HG03175 (cell line): ENCODE measurements around the gene ASB16.
A peak's percentile ranks its signal among the peaks of the same experiment; 100 is the strongest.

ENCODE experiments used
- ATAC-seq: cut with Tn5 transposase; IDR thresholded peaks from one replicate; pipeline ENCODE4 v1.9.1; 2021; ENCODE audit warnings: mild to moderate bottlenecking, moderate library complexity; ENCODE audit not compliant: unreplicated experiment

ASB16 gene

DNA sequence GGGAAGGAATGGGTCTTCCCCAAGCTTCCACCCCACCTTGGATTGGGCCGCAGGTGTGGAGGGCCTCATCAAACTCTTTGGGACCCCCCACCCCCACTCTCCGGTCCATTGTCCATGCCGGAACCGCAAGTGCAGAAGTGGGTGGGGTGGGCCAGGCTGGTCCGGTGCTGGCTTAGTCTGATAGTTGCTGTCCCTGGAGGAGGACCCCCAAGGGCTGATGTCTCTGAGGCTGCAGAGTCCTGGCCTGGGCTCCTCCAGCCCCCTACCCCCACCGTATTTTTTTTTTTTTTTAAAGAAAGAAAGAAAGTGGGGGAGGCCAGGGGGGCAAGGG, 36.3 kb downstream of the ASB16 start:
- no peak for ATAC-seq

DNA sequence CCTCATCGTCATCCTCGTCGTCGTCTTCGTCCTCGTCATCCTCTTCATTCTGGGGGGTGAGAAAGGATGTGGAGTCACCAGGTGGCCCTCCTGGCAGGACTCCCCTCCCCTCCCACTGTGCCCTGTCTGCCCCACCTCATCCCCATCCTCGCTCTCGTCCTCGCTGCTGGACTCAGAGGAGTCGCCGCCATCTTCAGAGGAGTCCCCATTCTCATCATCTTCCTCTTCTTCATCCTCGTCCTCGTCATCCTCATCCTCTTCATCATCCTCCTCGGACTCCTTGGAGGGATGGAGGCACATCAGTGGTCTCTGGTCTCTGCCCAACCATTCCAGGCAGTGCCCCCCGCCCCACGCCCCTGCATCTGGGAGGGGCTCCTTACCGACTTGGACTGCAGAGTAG, 36.8 kb downstream of the ASB16 start:
- no peak for ATAC-seq

DNA sequence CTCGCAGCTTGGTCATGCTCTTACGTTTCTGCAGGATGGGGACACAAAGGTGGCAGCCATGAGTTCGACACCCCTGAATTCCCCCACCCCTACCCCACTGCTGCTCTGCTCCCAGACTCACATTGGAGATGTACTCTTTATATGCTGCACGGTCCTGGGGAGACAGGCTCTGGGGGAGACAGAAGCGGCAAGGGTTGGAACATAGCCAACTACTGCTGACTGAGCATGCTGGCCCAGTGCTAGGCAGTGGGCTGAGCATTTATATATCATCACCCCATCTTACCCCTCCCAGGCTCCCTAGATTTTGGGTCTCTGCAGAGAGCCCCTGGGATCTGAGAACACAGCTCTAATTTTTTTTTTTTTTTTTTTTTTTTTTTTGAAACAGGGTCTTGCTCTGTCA, 37.2 kb downstream of the ASB16 start:
- no peak for ATAC-seq

DNA sequence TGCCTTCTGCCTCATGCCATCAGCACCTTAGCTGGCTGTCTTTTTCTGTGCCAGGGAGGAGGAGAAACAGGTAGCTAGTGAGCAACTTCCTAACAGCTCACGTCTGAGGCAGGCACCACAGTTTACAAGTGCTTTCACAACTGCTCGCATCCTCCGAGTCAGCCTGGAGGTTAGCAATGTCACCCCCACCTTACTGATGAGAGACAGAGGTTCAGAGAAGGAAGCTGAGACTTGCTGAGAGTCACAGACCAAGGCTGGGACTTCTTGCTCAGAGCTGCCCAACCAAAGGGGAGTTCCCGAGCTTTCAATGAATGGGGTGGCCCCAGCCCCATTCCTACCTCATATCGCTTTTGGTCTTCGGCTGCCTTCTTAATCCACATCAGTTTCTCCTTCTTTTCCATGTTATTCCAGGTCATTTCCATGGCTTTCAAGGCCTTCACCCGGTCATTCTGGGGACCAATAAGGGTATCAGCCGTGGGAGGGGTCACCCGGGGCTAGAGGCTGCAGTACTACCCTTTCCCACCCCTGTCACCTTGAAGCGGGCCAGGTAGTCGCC, 39.4 kb downstream of the ASB16 start:
- no peak for ATAC-seq

DNA sequence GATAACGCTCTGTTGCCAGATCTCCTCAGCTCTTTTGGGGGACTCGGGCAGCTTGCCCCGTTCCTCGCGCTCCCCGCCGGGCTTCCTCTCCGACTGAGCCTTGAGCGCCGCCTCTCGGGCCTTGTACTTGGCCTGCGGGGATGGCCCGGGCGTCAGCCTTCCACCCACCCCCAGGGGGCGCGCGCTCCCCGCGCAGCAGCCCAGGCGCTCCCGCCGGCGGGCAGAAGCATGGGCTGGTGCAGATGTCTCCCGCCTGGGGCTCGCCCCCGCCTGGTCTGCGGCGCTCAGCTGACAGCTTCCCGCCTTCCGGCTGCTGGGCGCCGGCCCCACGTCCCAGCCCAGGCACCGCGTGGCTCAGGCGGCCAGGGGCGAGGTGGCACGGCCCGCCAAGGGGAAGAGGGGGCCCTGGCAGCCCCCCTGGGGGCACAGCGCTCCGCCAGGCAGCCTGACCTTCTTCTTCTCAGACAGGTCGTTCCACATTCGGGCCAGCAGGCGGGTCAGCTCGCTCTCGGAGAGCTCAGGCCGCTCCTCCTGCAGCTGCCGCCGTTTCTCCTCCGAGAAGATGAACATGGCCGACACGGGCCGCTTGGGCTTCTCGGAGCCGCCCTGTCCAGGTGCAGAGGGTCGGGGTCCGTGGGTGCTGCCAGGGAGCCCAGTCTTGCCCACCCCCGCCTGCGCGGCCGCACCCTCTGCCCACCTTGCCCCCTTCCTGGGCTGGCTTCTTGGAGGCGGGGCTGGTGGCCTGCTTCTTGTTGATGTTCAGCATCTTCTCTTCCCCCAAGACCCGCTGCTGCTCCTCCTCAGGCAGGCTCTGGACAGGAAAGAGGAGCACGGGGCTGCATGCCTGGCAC, 40.1 kb downstream of the ASB16 start:
- peak; percentile 89 for ATAC-seq

DNA sequence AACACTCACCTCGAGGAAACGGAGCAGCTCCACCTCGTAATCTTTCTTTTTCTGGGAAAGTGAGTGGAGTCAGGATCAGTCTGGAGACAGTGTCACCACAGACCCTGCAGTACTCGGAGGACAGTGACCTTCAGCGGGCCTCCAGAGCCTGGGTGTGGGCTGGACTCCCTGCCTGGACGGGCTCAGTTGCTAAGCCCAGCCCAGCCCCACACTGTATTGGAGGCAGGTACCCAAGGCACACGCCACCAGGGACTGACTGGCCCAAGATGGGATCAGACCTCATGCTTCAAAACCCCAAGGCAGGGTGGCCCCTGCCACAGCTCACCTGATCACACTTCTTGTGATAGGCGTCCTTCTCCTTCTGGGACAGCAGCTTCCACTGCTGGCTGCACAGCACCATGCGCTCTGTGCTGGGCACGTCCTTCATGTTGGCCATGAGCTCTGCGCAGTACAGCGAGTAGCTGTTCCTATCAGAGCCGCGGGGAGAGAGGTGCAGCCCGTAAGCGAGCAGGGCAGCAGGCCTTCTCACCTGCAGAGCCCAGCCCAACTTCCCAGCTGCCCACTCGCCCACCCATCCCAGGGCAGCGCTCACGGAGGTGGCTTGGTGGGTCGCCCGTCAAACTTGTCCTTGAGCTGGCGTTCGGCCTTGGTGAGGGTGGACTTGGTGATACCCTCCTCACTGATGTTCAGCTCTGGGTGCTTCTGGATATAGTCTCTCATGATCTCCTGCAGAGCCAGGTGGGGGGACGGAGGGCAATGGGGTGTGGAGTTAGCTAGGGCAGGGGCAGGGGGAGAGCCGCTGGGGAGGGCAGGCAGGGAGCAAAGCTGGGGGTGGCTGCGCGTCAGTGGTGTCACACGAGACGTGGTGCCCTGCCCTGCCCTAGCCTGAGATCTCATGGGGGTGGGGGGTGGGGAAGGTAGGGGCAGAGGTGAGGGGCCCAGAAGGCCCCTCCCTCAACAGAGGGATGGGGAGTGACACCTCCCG, 41.1 kb downstream of the ASB16 start:
- no peak for ATAC-seq

DNA sequence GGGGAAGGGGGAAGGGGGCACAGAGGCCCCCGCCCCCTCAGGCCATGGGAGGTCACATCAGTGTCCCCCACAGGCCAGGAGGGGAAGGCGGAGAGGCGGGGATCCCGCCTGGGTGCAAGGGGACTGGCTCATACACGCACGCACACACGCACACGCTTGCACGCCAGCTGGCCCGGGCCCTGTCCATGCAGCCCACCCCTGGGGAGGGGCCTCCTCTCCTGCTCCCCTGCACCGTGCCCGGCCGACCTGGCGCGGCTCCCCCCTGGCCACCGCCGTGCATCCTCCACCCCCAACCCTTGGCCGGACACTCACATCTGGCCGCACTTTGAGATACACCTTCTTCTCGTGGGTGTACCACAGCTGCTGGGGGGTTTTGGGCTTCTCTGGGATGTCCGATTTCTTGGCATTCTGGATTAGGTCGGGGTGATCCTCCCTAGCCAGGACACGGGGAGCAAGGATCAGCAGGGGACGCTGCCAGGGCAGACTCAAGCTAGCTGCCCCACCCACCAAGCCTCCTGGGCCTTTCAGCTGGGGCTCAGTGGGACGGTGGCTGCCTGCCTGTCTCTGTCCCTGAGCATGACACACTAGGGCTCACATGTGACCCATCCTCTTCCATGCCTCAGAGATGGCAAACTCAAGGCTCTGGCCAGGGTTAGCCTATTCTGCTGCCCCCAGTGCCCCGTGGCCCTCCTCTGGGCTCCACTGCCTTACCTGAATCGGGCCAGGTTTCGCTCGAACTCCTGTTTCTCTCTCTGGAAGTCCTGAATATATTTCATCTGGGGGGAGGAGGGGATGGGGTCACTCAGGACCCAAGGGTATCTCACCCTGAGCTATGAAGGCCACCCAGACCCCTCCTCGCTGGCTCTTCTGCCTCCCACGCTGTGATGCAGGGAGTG, 42.3 kb downstream of the ASB16 start:
- ATAC-seq = no peak

DNA sequence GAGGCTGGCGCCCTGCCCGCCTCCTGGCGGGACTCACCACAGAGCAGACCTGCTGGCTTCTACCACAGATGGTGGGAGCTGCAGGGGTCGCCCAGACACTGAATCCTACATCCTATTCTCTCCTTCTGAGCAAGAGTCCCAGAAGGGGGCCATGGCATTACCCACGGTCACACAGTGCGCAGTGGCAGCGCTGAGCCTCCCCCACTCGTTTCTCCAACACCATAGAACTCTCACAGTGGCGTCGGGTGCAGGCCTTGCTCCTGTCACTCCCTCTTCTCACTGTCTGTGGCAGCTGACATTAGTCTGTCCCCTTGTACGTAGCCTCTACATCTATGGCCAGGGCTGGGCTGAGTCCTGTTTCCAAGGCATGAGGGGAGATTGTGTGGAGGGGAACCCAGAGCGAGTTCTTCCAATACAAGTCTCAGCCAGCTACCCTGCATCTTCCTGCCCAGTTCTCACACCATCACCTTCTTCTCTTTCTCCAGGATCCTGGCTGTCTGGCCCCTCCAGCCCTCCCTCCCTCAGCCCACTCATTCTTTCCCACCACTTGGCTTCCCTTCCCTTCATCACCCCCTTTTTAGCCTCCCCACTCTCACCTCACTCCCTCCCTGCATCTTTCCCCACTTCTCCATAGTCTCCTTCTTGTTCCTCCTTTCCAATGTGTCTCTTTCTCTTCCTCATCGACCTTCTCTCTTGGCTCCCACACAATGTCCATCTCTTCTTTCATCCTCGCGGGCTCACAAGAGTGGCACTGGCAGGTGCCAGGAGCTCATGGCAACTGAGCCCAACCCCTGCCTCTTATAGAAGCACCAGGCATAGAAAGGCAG, 43.1 kb downstream of the ASB16 start:
- ATAC-seq = no peak

DNA sequence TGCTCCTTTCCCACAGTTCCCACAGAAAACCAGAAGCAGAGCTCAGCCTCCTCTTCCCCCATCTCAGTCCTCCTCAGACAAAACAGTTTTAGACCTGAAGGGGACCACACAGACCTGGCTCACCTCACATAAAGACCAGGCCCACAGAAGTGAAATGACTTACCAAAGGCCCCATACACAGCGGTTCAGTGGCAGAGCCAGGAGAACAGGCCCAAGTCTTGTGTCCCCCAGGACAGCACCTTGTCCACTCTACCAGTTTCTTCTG, 43.7 kb downstream of the ASB16 start:
- no peak for ATAC-seq

DNA sequence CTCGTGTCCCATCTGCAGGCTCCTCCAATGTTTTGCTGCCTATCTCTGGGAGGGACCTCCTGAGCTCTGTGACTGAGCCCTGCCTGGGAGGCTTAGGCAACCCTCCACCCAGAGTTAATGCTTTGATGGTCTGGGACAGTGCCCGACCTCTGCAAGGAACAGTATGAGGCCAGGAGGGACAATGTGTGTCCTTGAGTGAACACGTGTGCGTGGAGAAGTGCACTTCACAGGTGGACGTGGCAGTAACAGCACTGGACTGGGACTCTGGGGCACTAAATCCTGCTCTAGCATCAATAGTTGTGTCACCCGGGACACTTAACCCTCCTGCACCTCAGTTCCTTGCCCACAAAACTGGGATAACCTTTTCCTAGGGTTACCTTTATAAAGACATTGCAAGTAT, 44.4 kb downstream of the ASB16 start:
- ATAC-seq = no peak

DNA sequence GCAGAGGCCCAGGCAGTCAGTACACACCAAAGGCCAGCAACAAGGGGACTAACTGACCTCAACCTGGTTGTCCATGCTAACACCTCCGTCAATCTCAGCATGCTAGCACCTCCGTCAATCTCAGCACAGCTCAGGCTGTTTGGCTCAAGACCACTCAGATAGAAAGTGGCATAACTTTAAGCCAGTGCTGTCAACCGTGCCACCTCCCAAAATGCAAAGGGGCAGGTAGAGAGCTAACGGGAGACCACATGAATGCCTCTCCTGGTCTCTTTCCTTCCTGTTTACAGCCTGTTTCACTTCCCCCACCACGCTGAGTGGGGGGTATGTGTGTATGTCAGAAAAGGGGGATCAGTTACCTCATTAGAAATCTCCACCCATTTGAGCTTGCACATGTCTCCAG, 45.7 kb downstream of the ASB16 start:
- ATAC-seq = no peak

DNA sequence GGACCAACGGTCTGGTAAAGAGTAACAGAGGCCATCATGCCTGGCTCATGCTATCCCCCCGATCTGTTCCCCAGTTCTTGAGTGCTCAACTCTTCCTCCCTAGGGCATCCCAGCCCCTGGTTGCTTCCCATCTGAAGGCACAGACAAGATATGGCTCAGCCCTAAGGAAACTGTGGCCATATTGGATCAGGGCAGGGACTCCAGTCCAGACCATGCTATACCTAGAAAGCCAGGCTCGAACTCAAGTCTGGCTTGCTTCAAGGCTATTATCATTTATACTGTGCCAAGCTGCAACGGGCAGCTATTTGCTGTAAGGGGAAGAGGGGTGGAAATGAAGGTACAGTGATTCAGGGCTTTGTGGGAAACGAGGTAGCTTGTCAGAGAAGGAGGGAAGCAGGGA, 46.2 kb downstream of the ASB16 start:
- no peak for ATAC-seq

DNA sequence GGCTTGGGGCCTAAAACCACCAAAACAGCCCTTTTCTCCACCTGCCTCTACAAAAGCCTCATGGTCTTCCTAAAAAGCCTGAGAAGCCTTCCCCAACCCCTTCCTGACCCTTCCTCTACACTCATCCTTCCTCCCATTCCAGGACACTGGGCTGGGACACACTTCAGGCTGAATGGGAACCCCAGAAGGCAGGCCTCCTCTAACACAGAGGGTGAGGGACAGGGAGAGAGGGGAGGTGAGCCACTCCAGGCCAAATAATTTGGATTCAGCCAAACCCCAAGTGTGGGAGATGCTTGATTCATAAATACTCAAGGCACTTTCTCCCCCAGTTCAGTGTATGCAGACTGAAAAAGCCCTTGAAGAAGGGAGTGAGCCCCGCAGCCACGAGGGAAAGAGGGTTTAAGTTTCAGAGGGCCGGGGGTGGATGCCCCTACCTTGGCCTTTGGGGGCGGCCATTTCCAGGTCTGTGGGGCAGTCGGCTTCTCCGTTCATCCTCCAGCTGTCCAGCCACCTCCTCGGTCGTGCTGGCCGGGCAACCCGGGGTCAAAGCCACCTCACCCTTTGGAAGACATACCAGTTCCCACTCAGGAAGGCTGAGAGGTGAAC, 47.3 kb downstream of the ASB16 start:
- no peak for ATAC-seq

DNA sequence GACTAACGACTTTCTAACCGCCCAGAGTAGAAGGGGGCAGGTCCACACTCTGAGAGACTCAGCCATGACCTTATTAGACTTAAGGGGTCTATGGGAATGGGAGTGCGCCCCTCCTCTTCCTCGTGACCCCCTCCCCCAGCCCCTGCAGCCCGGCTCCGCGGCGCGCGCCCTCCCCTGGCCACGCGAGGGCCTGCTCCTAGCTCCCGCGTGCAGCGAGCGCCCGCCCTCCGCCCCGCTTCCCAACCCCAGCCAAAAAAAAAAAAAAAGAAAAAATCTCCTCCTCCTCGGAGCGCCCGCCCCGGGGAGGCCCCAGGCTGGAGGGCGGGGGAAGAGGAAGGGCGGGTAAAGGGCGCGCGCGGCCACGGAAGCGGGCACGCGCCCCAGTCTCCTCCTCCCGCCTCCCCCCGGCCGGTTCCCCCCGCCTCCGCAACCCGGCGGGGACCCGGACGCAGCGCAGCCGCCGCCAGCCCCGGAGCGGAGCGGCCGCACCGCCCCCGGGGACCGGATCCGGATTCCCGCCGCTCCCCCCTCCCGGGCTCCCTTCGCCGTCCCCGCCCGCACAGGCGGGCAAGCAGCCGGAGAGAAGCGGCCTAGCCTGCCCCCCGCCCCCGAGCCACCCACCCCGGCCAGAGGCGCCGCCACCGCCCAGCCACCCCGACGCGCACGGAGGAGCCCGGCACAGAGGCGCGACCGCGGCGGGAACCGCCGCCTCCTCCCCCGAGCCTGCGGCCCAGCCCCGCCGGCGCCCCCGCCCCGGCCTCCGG, 48.0 kb downstream of the ASB16 start:
- peak; percentile 35 for ATAC-seq

DNA sequence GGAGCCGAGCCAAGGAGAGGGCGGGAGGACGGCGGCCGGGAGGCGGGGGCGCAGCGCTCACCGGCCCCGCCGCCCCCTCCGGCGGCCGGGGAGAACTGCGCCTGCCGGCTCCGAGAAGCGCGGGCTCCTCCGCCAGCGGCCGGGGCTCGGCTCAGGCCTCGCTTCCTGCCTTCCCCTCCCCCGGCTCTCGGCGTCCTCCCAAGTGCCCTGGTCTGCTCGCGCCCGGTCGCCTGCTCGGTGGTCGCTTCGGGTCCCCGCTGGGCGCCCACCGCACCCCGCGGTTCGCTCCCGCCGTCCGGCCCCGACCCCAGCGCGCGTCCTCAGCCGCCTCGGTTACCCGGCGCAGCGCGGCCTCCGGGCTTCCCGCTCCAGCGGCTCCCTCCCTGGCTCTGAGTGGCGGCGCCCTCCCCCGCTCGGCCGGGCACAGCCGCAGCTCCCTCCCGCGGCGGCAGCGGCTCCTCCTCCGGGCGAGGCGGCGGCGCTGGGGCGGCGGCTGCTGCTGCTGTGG, 48.7 kb downstream of the ASB16 start:
- ATAC-seq = peak; percentile 48

DNA sequence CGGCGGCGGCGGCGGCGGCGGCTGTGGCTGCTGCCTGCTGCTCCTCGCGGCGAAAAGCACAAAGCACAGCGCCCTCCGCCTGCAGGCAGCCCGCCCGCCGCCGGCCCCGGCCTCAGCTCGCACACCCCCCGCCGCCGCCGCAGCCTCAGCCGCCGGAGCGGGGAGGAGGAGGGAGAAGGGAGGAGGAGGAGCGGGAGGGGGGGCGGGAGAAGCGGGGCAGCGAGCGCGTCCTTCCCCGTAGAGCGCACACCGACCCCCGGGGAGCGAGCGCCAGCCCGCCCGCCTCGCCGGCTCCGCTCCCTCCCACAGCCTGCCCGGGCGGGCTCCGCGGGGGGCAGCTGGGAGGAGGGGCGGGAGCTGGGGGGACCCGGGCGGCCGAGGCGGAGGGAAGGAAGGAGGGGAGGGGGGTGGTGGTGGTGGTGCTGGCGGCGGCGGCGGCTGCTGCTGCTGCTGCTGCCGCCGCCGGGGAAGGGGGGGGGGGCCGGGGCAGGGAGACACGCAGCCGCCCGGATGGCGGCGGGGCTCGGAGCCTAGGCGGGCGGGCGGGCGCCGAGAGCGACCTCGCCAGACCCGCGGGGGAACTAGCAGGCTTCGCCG, 49.2 kb downstream of the ASB16 start, which contains the start of gene UBTF:
Gene UBTF (minus strand): TSS at position 60 of the 597 bp plus-strand sequence. CDS start 1,446 bp downstream, outside the sequence.
- ATAC-seq = peak; percentile 11

DNA sequence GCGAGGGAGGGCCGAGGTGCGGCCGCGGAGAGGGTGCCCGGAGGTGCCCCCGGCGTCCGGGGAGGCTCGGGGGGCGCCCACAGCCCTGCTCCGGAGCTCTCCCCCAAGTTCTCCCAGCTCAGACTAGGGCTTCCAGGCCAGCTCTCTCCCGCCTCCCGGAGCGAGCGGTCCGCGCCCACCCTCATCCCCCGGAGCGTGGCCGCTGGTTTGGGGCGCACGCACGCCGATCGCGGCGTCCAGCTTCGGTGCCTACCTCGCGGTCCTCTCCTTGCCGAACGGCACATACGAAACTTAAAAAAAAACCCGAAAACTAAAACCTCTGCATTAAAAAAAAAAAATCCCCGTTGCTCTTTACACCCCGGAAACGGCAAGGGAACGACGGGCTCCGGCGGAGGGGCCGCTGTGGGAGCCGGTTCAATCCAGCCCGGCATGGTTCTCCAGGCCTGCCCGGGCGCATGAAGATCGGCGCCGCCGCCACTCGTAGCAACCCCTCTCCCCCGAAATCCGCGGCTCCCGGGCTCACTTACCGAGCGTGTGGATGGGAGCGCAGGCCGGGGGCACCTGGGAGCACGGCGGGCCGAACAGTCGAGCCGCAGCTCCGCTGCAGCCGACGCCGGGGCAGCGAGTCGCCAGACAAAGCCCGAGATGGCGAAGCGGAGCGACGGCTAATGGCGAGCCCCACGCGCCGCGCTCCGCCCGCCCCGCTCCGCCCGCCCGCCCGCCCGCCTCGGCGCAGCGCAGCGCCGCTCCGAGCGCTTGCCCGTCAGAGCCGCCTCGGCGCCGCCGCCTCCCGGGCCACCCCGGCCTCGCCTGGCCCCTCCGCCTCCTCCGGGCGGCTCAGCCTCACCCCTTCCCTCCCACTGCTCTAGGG, 49.9 kb downstream of the ASB16 start:
- ATAC-seq = no peak
